Measurements from ENCODE around the gene SIRT6.
"Not testable (repeated sequence)": the region's sequence is repeated elsewhere in the genome, so short reads cannot be mapped to it uniquely, and the experiment has no call there.

Gene SIRT6

GRCh38 chr19:4182084-4182810, at the start of gene SIRT6, which contains the start of gene ANKRD24:
TSS of gene SIRT6 (minus strand) at chr19:4182563. CDS start at chr19:4182539, 24 bp downstream.
TSS of gene ANKRD24 (plus strand) at chr19:4182689. CDS start at chr19:4186426, 3,737 bp downstream.
- peak within 1 kb of the TSS; percentile 88 for H3K27ac ChIP-seq
- TF ChIP-seq, protein P1, sequence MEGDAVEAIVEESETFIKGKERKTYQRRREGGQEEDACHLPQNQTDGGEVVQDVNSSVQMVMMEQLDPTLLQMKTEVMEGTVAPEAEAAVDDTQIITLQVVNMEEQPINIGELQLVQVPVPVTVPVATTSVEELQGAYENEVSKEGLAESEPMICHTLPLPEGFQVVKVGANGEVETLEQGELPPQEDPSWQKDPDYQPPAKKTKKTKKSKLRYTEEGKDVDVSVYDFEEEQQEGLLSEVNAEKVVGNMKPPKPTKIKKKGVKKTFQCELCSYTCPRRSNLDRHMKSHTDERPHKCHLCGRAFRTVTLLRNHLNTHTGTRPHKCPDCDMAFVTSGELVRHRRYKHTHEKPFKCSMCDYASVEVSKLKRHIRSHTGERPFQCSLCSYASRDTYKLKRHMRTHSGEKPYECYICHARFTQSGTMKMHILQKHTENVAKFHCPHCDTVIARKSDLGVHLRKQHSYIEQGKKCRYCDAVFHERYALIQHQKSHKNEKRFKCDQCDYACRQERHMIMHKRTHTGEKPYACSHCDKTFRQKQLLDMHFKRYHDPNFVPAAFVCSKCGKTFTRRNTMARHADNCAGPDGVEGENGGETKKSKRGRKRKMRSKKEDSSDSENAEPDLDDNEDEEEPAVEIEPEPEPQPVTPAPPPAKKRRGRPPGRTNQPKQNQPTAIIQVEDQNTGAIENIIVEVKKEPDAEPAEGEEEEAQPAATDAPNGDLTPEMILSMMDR (conservative IDR thresholded peaks at IDR 0.05) = no peak
- peak; percentile 72; the same call in 1 of the 2 replicates for TF ChIP-seq ZFX (IDR thresholded peaks at IDR 0.05)

DNA sequence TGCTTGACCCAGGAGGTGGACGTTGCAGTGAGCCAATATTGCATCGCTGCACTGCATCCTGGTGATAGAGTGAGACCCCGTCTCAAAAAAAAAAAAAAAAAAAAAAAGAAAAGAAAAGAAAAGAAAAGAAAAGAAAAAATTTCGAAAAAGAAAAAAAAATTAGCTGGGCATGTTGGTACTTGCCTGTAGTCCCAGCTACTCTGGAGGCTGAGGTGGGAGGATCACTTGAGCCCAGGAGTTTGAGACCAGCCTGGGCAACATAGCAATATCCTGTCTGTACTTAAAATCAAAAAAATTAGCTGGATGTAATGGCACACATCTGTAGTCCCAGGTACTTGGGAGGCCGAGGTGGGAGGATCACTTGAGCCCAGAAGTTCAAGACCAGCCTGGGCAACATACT, 49.8 kb upstream of the SIRT6 start:
- H3K27ac ChIP-seq = not testable (repeated sequence)

DNA sequence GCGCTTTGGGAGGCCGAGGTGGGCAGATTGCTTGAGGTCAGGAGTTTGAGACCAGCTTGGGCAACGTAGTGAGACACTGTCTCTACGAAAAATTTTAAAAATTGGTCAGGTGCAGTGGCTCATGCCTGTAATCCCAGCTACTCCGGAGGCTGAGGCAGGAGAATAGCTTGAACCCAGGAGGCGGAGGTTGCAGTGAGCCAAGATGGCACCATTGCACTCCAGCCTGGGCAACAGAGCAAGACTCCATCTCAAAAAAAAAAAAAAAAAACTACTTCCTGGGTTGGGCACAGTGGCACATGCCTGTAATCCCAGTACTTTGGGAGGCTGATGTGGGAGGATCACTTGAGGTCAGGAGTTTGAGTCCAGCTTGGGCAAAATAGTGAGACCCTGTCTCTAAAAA, 49.2 kb upstream of the SIRT6 start:
- H3K27ac ChIP-seq = not testable (repeated sequence)

GRCh38 chr19:4230237-4230636, 47.9 kb upstream of the SIRT6 start:
- not testable (repeated sequence) for H3K27ac ChIP-seq

GRCh38 chr19:4229179-4229931, 47.0 kb upstream of the SIRT6 start, which contains the start of gene EBI3:
TSS of gene EBI3 (plus strand) at chr19:4229523. CDS start at chr19:4229551, 28 bp downstream.
- H3K27ac ChIP-seq = no peak within 1 kb of the TSS
- TF ChIP-seq, protein P1 (conservative IDR thresholded peaks at IDR 0.05) = no peak

- H3K27ac ChIP-seq = no peak overlapping the region
- TF ChIP-seq ZFX (IDR thresholded peaks at IDR 0.05) = no peak
- TF ChIP-seq, protein P1 (conservative IDR thresholded peaks at IDR 0.05) = no peak
These were observed 46.4 kb upstream of the SIRT6 start for GRCh38 chr19:4228765-4229178.

DNA sequence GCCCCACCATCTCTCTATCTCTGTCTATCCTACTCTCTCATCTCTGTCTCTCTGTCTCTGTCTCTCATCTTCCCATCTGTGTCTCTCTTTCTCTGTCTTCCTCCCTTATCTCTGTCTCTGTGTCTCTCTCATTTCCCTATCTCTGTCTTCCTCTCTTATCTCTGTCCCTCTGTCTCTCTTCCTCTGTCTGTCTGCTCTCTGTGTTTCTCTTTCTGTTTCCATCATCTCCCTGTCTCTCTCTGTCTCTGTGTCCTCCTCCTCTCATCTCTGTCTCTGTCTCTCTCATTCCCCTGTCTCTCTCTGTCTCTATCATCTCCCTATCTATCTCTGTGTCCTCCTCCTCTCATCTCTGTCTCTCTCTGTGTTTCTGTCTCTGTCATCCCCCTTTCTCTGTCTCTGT, 45.4 kb upstream of the SIRT6 start:
- TF ChIP-seq, protein P1 (conservative IDR thresholded peaks at IDR 0.05) = no peak
- TF ChIP-seq ZFX (IDR thresholded peaks at IDR 0.05) = no peak
- H3K27ac ChIP-seq = no peak overlapping the region

DNA sequence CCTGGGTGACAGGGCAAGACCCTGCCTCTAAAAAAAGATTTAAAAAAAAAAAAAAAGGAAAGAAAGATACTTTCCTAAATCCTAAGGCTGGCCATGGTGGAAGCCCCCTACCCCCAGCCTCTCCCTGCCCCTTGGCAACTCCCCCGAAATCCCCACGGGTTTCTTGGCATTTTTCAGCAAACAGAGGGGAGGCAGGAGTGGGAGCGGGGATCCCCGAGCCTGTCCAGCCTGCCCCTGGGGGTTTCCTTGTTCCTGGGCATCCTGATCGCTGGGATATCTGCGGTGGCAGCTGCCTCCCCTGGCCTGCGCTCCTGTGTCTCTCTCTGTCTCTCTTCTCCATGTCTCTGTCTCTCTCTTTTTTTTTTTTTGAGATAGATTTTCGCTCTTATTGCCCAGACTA, 43.5 kb upstream of the SIRT6 start:
- TF ChIP-seq, protein P1 (conservative IDR thresholded peaks at IDR 0.05) = no peak
- no peak for TF ChIP-seq ZFX (IDR thresholded peaks at IDR 0.05)
- H3K27ac ChIP-seq = no peak overlapping the region

DNA sequence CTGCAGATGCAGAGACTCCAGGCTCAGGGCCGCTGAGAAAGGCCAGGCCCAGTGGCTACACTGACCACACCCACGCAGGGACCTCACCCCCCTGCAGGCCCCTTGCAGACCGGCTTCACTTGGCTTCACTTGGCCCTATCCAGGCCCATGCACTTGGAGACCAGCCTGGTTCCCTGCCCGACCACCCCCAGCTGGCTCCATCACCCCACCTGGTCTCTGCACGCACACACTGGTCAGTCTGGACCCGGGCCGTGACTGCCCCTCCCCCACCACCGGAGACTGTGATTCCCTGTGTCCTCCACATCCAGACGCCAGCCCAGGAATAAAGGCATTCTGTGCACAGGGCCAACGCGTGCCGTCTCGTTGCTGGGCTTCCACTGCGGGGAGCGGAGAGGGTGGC, 42.1 kb upstream of the SIRT6 start:
- TF ChIP-seq, protein P1 (conservative IDR thresholded peaks at IDR 0.05) = no peak
- TF ChIP-seq ZFX (IDR thresholded peaks at IDR 0.05) = no peak
- no peak overlapping the region for H3K27ac ChIP-seq

Measured in C4-2B (cell line).